HG02678 (cell line): ENCODE results near the gene HEPHL1.
"Not testable (repeated sequence)": the region's sequence is repeated elsewhere in the genome, so short reads cannot be mapped to it uniquely, and the experiment has no call there.

Source experiments
- ATAC-seq: cut with Tn5 transposase; IDR thresholded peaks from one replicate; pipeline ENCODE4 v1.9.1; 2021; ENCODE audit warnings: mild to moderate bottlenecking, moderate library complexity; ENCODE audit not compliant: unreplicated experiment

The HEPHL1 gene

GRCh38 chr11:94068764-94069163 lies 47.6 kb downstream of the HEPHL1 start:
- no peak for ATAC-seq

GRCh38 chr11:94077552-94078293 lies 56.6 kb downstream of the HEPHL1 start:
- ATAC-seq = no peak

- ATAC-seq = no peak
Measured at GRCh38 chr11:94084164-94084563, 63.0 kb downstream of the HEPHL1 start.

GRCh38 chr11:94088906-94089305 lies 67.8 kb downstream of the HEPHL1 start:
- no peak for ATAC-seq

GRCh38 chr11:94089341-94089740 lies 68.2 kb downstream of the HEPHL1 start:
- no peak for ATAC-seq

GRCh38 chr11:94090401-94090800 lies 69.2 kb downstream of the HEPHL1 start:
- ATAC-seq = no peak

GRCh38 chr11:94091091-94091490 lies 69.9 kb downstream of the HEPHL1 start:
- ATAC-seq = no peak

GRCh38 chr11:94100253-94100652 lies 79.1 kb downstream of the HEPHL1 start:
- ATAC-seq = no peak

- ATAC-seq = no peak
Measured at GRCh38 chr11:94103471-94103870, 82.3 kb downstream of the HEPHL1 start.

- no peak for ATAC-seq
Measured at GRCh38 chr11:94104734-94105133, 83.6 kb downstream of the HEPHL1 start.

GRCh38 chr11:94106716-94107115 lies 85.6 kb downstream of the HEPHL1 start:
- ATAC-seq = no peak

GRCh38 chr11:94107363-94107762 lies 86.2 kb downstream of the HEPHL1 start:
- ATAC-seq = no peak

- ATAC-seq = no peak
Measured at GRCh38 chr11:94111241-94111640, 90.1 kb downstream of the HEPHL1 start.

GRCh38 chr11:94111660-94112059 lies 90.5 kb downstream of the HEPHL1 start:
- ATAC-seq = no peak

- ATAC-seq = no peak
Measured at GRCh38 chr11:94112206-94112953, 91.2 kb downstream of the HEPHL1 start.

- ATAC-seq = no peak
Measured at GRCh38 chr11:94117197-94117574, 96.0 kb downstream of the HEPHL1 start.

GRCh38 chr11:94117871-94118270 lies 96.7 kb downstream of the HEPHL1 start:
- ATAC-seq = no peak

GRCh38 chr11:94119676-94120075 lies 98.5 kb downstream of the HEPHL1 start:
- ATAC-seq = not testable (repeated sequence)

GRCh38 chr11:94120516-94120915 lies 99.4 kb downstream of the HEPHL1 start:
- ATAC-seq = not testable (repeated sequence)

GRCh38 chr11:94120946-94121345 lies 99.8 kb downstream of the HEPHL1 start:
- no peak for ATAC-seq

- ATAC-seq = no peak
Measured at GRCh38 chr11:94125407-94126115, 104.4 kb downstream of the HEPHL1 start.

- no peak for ATAC-seq
Measured at GRCh38 chr11:94127638-94128037, 106.5 kb downstream of the HEPHL1 start.
